GM13976 (cell line): ENCODE data around the gene CSNK2A1.
A peak's percentile ranks its signal among the peaks of the same experiment; 100 is the strongest.

ENCODE experiments used
- DNase-seq: peaks from one replicate; pipeline ENCODE4 v3.0.0; 2012; ENCODE audit warnings: low spot score
- CTCF ChIP-seq: IDR thresholded peaks from 2 replicates; pipeline ENCODE4 v1.5.1; 2012; ENCODE audit warnings: borderline replicate concordance, mild to moderate bottlenecking; ENCODE audit not compliant: insufficient read depth; ENCODE audit errors: extremely low read depth, missing control alignments, control extremely low read depth
- in situ Hi-C: fragments of 300-500 bp; cut with MboI; formaldehyde crosslinking; loops from one replicate; pipeline ENCODE4 v1.12.0; 2022; ENCODE audit warnings: low sequenced_read_pairs, mixed read lengths, inconsistent platforms; ENCODE audit not compliant: unreplicated experiment

The CSNK2A1 gene

GRCh38 chr20:536426-537010, 7.1 kb downstream of the CSNK2A1 start:
- in situ Hi-C loops = no loop called here
- DNase-seq = no peak

GRCh38 chr20:535958-536357, 7.6 kb downstream of the CSNK2A1 start:
- in situ Hi-C loops = no loop called here
- DNase-seq = peak; percentile 31
- TF ChIP-seq CTCF = no peak

More at GRCh38 chr20:536426-537010, 7.1 kb downstream of the CSNK2A1 start:
- no peak for TF ChIP-seq CTCF

- DNase-seq = no peak
- TF ChIP-seq CTCF = no peak
- in situ Hi-C loops = no loop called here
These were observed 10.1 kb downstream of the CSNK2A1 start for GRCh38 chr20:533526-533925.

GRCh38 chr20:532530-532929, 11.1 kb downstream of the CSNK2A1 start:
- in situ Hi-C loops = no loop called here
- no peak for DNase-seq
- no peak for TF ChIP-seq CTCF

GRCh38 chr20:531608-532007, 12.0 kb downstream of the CSNK2A1 start:
- in situ Hi-C loops = no loop called here
- no peak for DNase-seq
- TF ChIP-seq CTCF = no peak

- no peak for TF ChIP-seq CTCF
- in situ Hi-C loops = no loop called here
- no peak for DNase-seq
These were observed 13.3 kb downstream of the CSNK2A1 start for GRCh38 chr20:530321-530720.
